Glutamatergic neuron (in vitro differentiated cells): ENCODE results near the gene C18orf32. TPM values are rescaled to one million over a fixed set of nuclear protein-coding genes. Genes with fewer than 3 reads are reported as not detected.
A peak's percentile ranks its signal among the peaks of the same experiment; 100 is the strongest.
"Not testable (repeated sequence)": the region's sequence is repeated elsewhere in the genome, so short reads cannot be mapped to it uniquely, and the experiment has no call there.

ENCODE experiments used
- DNase-seq: peaks from one replicate; pipeline ENCODE4 v3.0.0; 2022
- H3K27ac Mint-ChIP-seq: one replicate; pipeline ENCODE4 v1.8.0; 2020; ENCODE audit warnings: mild to moderate bottlenecking, mixed read lengths, inconsistent platforms; ENCODE audit not compliant: unreplicated experiment
- H3K27me3 Mint-ChIP-seq: one replicate; pipeline ENCODE4 v1.8.0; 2020; ENCODE audit warnings: mild to moderate bottlenecking, moderate library complexity, mixed read lengths, inconsistent platforms; ENCODE audit not compliant: unreplicated experiment
- H3K36me3 Mint-ChIP-seq: one replicate; pipeline ENCODE4 v1.8.0; 2020; ENCODE audit warnings: mild to moderate bottlenecking, mixed read lengths, inconsistent platforms; ENCODE audit not compliant: unreplicated experiment
- H3K4me1 Mint-ChIP-seq: one replicate; pipeline ENCODE4 v1.8.0; 2020; ENCODE audit warnings: mild to moderate bottlenecking, low read depth, mixed read lengths, inconsistent platforms; ENCODE audit not compliant: unreplicated experiment
- H3K4me3 Mint-ChIP-seq: one replicate; pipeline ENCODE4 v1.8.0; 2020; ENCODE audit warnings: mild to moderate bottlenecking, mixed read lengths, inconsistent platforms; ENCODE audit not compliant: unreplicated experiment
- H3K9me3 Mint-ChIP-seq: one replicate; pipeline ENCODE4 v1.8.0; 2020; ENCODE audit warnings: mild to moderate bottlenecking, moderate library complexity, mixed read lengths, inconsistent platforms; ENCODE audit not compliant: unreplicated experiment
- CTCF ChIP-seq: fragments of 200-600 bp; sonication (generic); IDR thresholded peaks from one replicate; pipeline ENCODE4 v1.5.0; 2021; ENCODE audit not compliant: partially characterized antibody, unreplicated experiment
- total RNA-seq: library from RNA; stranded (reverse); fragmentation: NEBNext Ultra II Directional; extraction: Animal tissue kit (Norgen Biotek cat#: 25700); gene quantifications from one replicate; pipeline ENCODE4 v1.2.1, GENCODE V29; 2021; ENCODE audit not compliant: unreplicated experiment

The C18orf32 gene
- total RNA-seq, 1 donor from 2014 or later, result 122 TPM

GRCh38 chr18:49521216-49521835, 34.3 kb upstream of the C18orf32 start:
- no peak for TF ChIP-seq CTCF
- no peaks in the 10 kb centered on the region for H3K36me3 Mint-ChIP-seq
- peak; percentile 29 for DNase-seq
- no peaks in the 10 kb centered on the region for H3K27me3 Mint-ChIP-seq
- H3K4me1 Mint-ChIP-seq, result peaks cover 11% of the 10 kb centered on the region
- peak overlapping the region; percentile 85 for H3K27ac Mint-ChIP-seq
- H3K9me3 Mint-ChIP-seq, result no peaks in the 10 kb centered on the region
- no peak overlapping the region for H3K4me3 Mint-ChIP-seq

- no peaks in the 10 kb centered on the region for H3K27me3 Mint-ChIP-seq
- peak overlapping the region; percentile 28 for H3K27ac Mint-ChIP-seq
- no peak for DNase-seq
- peaks cover 11% of the 10 kb centered on the region for H3K4me1 Mint-ChIP-seq
- H3K36me3 Mint-ChIP-seq, result no peaks in the 10 kb centered on the region
- H3K4me3 Mint-ChIP-seq, result peak overlapping the region; percentile 7
- no peak for TF ChIP-seq CTCF
- no peaks in the 10 kb centered on the region for H3K9me3 Mint-ChIP-seq
These were observed 33.7 kb upstream of the C18orf32 start for GRCh38 chr18:49520661-49521145.

GRCh38 chr18:49519101-49519971, 32.3 kb upstream of the C18orf32 start:
- H3K27ac Mint-ChIP-seq, result no peak overlapping the region
- H3K4me3 Mint-ChIP-seq, result no peak overlapping the region
- no peak for DNase-seq
- no peaks in the 10 kb centered on the region for H3K9me3 Mint-ChIP-seq
- no peaks in the 10 kb centered on the region for H3K27me3 Mint-ChIP-seq
- no peak for TF ChIP-seq CTCF
- H3K36me3 Mint-ChIP-seq, result no peaks in the 10 kb centered on the region
- peaks cover 11% of the 10 kb centered on the region for H3K4me1 Mint-ChIP-seq

- no peak for DNase-seq
- H3K36me3 Mint-ChIP-seq, result no peaks in the 10 kb centered on the region
- no peaks in the 10 kb centered on the region for H3K9me3 Mint-ChIP-seq
- H3K27me3 Mint-ChIP-seq, result no peaks in the 10 kb centered on the region
- H3K4me3 Mint-ChIP-seq, result no peak overlapping the region
- no peak overlapping the region for H3K27ac Mint-ChIP-seq
- H3K4me1 Mint-ChIP-seq, result peaks cover 11% of the 10 kb centered on the region
- no peak for TF ChIP-seq CTCF
These were observed 30.4 kb upstream of the C18orf32 start for GRCh38 chr18:49517483-49517882.

- no peak for TF ChIP-seq CTCF
- Mint-ChIP-seq H3K4me3 (no peak overlapping the region), H3K27me3 (peaks cover under 1% of the 10 kb centered on the region), H3K9me3 (no peaks in the 10 kb centered on the region), H3K27ac (no peak overlapping the region), H3K4me1 (peaks cover under 1% of the 10 kb centered on the region), H3K36me3 (no peaks in the 10 kb centered on the region)
- no peak for DNase-seq
These were observed 28.5 kb upstream of the C18orf32 start for GRCh38 chr18:49515516-49515915.

GRCh38 chr18:49515003-49515402, 28.0 kb upstream of the C18orf32 start:
- not testable (repeated sequence) for H3K4me1 Mint-ChIP-seq, H3K27me3 Mint-ChIP-seq, H3K36me3 Mint-ChIP-seq, DNase-seq, H3K27ac Mint-ChIP-seq, H3K9me3 Mint-ChIP-seq, H3K4me3 Mint-ChIP-seq
